GM18519 (cell line): ENCODE measurements around the gene SCRN2.
A peak's percentile ranks its signal among the peaks of the same experiment; 100 is the strongest.

Experiments
- ATAC-seq: cut with Tn5 transposase; IDR thresholded peaks from one replicate; pipeline ENCODE4 v1.9.1; 2021; ENCODE audit warnings: mild to moderate bottlenecking, moderate library complexity; ENCODE audit not compliant: unreplicated experiment, low FRiP score

SCRN2 gene

GRCh38 chr17:47847341-47848197, 6.5 kb upstream of the SCRN2 start:
- no peak for ATAC-seq

GRCh38 chr17:47846716-47847340, 5.8 kb upstream of the SCRN2 start:
- no peak for ATAC-seq

- no peak for ATAC-seq
These were observed 4.6 kb upstream of the SCRN2 start for GRCh38 chr17:47845716-47846075.

- ATAC-seq, result no peak
These were observed 4.0 kb upstream of the SCRN2 start for GRCh38 chr17:47844814-47845715.

GRCh38 chr17:47844227-47844626, 3.2 kb upstream of the SCRN2 start:
- no peak for ATAC-seq

- no peak for ATAC-seq
These were observed 2.3 kb upstream of the SCRN2 start for GRCh38 chr17:47843391-47843730.

GRCh38 chr17:47841488-47842291, 617 bp upstream of the SCRN2 start:
- ATAC-seq, result no peak

GRCh38 chr17:47840001-47840741, 902 bp downstream of the SCRN2 start:
- ATAC-seq, result no peak

- no peak for ATAC-seq
These were observed 2.0 kb downstream of the SCRN2 start for GRCh38 chr17:47839071-47839470.

- ATAC-seq, result no peak
These were observed 2.4 kb downstream of the SCRN2 start for GRCh38 chr17:47838636-47839035.

- no peak for ATAC-seq
These were observed 3.6 kb downstream of the SCRN2 start for GRCh38 chr17:47837401-47838039.

- ATAC-seq, result no peak
These were observed 4.5 kb downstream of the SCRN2 start for GRCh38 chr17:47836601-47837000.

- no peak for ATAC-seq
These were observed 6.3 kb downstream of the SCRN2 start for GRCh38 chr17:47834756-47835155.

- ATAC-seq, result no peak
These were observed 9.1 kb downstream of the SCRN2 start for GRCh38 chr17:47831934-47832327.

GRCh38 chr17:47831003-47831933, 9.8 kb downstream of the SCRN2 start, which contains the start of the genes LRRC46 and MRPL10:
Gene LRRC46 (plus strand): TSS chr17:47831670. CDS start chr17:47831990, 320 bp downstream.
Gene MRPL10 (minus strand): TSS chr17:47831541. CDS start chr17:47831511, 30 bp downstream.
- ATAC-seq, result peak; percentile 70

GRCh38 chr17:47830396-47831002, 10.6 kb downstream of the SCRN2 start:
- no peak for ATAC-seq

- no peak for ATAC-seq
These were observed 11.2 kb downstream of the SCRN2 start for GRCh38 chr17:47829870-47830269.

- no peak for ATAC-seq
These were observed 17.6 kb downstream of the SCRN2 start for GRCh38 chr17:47823519-47823918.
